Fibroblast of mammary gland (primary cell): ENCODE measurements around the gene RALGPS1.

ENCODE experiments used
- DNase-seq: peaks from one replicate; pipeline ENCODE4 v3.0.0-alpha.2; 2010; ENCODE audit warnings: low read depth
- H3K4me3 ChIP-seq: 2 replicates; pipeline ENCODE4 v1.5.1; 2011; ENCODE audit warnings: low read depth, mild to moderate bottlenecking, low read length, moderate library complexity; ENCODE audit not compliant: control insufficient read depth
- CTCF ChIP-seq: conservative IDR thresholded peaks from 2 replicates; pipeline ENCODE4 v1.5.1; 2011; ENCODE audit warnings: low read depth, low read length, inconsistent platforms; ENCODE audit not compliant: control insufficient read depth, insufficient read depth

Gene RALGPS1

GRCh38 chr9:127264462-127265219 lies 350.1 kb downstream of the RALGPS1 start, which contains the start of gene GARNL3:
GARNL3 (plus strand) TSS chr9:127264774; CDS start chr9:127264878, 104 bp downstream.
- no peak for DNase-seq
- no peak for TF ChIP-seq CTCF

GRCh38 chr9:127267793-127268525 lies 353.4 kb downstream of the RALGPS1 start:
- no peak for DNase-seq
- H3K4me3 ChIP-seq = no peak overlapping the region
- TF ChIP-seq CTCF = no peak

More at GRCh38 chr9:127264462-127265219, 350.1 kb downstream of the RALGPS1 start, which contains the start of gene GARNL3:
- H3K4me3 ChIP-seq = no peak within 1 kb of the TSS

- no peak for TF ChIP-seq CTCF
- no peak for DNase-seq
- H3K4me3 ChIP-seq = no peak overlapping the region
These were observed 354.9 kb downstream of the RALGPS1 start for GRCh38 chr9:127269449-127269848.
